Thyroid gland (tissue), 4 donors: ENCODE results near the gene MRRF. TPM values are rescaled to one million over a fixed set of nuclear protein-coding genes. Genes with fewer than 3 reads are reported as not detected.

Experiments used
- DNase-seq, 2 donors: peaks; one replicate each; pipeline ENCODE4 v3.0.0-alpha.2; 2019
- H3K27ac ChIP-seq, 3 donors: fragments of 200-600 bp; sonication (generic); 1 replicate in 2 of 3; 2 replicates in 1 of 3; pipeline ENCODE4 v1.5.1; 2016 to 2019; ENCODE audit warnings: mild to moderate bottlenecking in 1 of 3, moderate library complexity in 1 of 3
- H3K27me3 ChIP-seq: fragments of 200-600 bp; sonication (generic); one replicate; pipeline ENCODE4 v1.5.1; 2019
- H3K36me3 ChIP-seq, 2 donors: fragments of 200-600 bp; sonication (generic); one replicate each; pipeline ENCODE4 v1.5.1; 2016 to 2019
- H3K4me1 ChIP-seq, 2 donors: fragments of 200-600 bp; sonication (generic); one replicate each; pipeline ENCODE4 v1.5.1; 2017 to 2019
- H3K4me3 ChIP-seq, 3 donors: fragments of 200-600 bp; sonication (generic); replicated peaks in 1 of 3; 1 replicate in 2 of 3; 2 replicates in 1 of 3; pipeline ENCODE4 v1.5.1; 2016; ENCODE audit warnings: mild to moderate bottlenecking in 1 of 3
- H3K9me3 ChIP-seq: fragments of 200-600 bp; sonication (generic); one replicate; pipeline ENCODE4 v1.5.1; 2017
- CTCF ChIP-seq, 6 experiments: fragments of 200-600 bp in 3 of 6; fragments of 450-650 bp in 3 of 6; sonication (generic) in 3 of 6; IDR thresholded peaks; one replicate each; pipeline ENCODE4 v1.5.1; 2016 to 2019; ENCODE audit warnings: antibody characterized with exemption in 6 of 6, mild to moderate bottlenecking in 2 of 6, inconsistent platforms in 1 of 6, moderate library complexity in 1 of 6
- POLR2A ChIP-seq, 2 donors: fragments of 450-650 bp; IDR thresholded peaks; one replicate each; pipeline ENCODE4 v1.6.1; 2017; ENCODE audit warnings: antibody characterized with exemption in 2 of 2, mild to moderate bottlenecking in 2 of 2, moderate library complexity in 1 of 2
- WGBS, 2 donors: methylation state at CpG; one replicate each; pipeline ENCODE4 v1.1.5; 2017; 5-methylcytosine and 5-hydroxymethylcytosine counted together
- intact Hi-C: fragments of 100-400 bp; cut with DNase I; formaldehyde crosslinking; loops from one replicate; pipeline ENCODE4 v1.15.1; 2023
- total RNA-seq, 4 donors: library from RNA; depleted of rRNA; stranded (reverse); fragments of >200 nt; gene quantifications; one replicate each; pipeline ENCODE4 v1.2.3, GENCODE V29; 2016

MRRF gene
- total RNA-seq, 4 donors from 2014 or later, result 40.9 to 56.0 (median 52.0) TPM

DNA sequence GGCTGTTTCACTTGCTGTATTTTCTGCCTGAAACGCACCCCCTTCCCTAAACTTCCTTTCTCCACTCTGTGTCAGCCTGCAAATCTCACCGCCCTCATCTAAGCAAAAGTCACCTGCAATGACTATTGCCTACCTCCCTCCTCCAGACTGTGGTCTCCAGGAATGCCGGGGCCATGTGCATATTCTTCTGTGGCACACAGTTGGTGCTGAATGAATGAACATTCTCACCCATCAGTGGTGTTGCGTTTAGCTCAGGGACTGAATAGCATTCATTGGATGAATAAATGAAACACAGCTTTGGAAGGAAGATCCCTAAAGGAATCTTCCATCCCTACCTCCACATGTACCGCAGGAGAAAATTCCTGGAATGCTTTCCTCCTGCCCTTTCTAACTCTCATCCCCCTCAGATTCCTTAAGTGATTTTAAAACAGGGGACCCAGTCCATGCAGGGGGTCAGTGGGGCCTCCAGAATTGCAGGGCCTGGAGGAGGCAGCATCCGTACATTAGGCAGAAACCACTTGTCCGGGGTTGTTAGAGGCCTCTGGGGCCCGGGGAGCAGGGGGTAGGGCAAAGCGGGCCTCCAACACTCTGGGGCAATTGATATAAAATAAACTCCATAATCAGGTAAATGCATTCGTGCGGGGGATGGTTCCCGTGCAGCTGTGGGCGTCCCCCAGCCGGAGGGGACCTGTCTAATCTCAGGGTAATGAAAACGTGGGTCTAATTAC is 77.8 kb downstream of the MRRF start:
- Histone ChIP-seq H3K27me3 (no peaks in the 10 kb centered on the region), H3K4me1 (peaks cover 6 to 9% of the 10 kb centered on the region in 2 donors), H3K36me3 (no peaks in the 10 kb centered on the region), H3K4me3 (no peak overlapping the region), H3K9me3 (no peaks in the 10 kb centered on the region), H3K27ac (no peak overlapping the region)
- no peak for TF ChIP-seq POLR2A (IDR thresholded peaks at IDR 0.05)
- intact Hi-C loops, result no loop called here
- no peak for DNase-seq
- WGBS, 2 donors, result 75 to 81% methylated on average over 15 of the region's 15 CpGs

DNA sequence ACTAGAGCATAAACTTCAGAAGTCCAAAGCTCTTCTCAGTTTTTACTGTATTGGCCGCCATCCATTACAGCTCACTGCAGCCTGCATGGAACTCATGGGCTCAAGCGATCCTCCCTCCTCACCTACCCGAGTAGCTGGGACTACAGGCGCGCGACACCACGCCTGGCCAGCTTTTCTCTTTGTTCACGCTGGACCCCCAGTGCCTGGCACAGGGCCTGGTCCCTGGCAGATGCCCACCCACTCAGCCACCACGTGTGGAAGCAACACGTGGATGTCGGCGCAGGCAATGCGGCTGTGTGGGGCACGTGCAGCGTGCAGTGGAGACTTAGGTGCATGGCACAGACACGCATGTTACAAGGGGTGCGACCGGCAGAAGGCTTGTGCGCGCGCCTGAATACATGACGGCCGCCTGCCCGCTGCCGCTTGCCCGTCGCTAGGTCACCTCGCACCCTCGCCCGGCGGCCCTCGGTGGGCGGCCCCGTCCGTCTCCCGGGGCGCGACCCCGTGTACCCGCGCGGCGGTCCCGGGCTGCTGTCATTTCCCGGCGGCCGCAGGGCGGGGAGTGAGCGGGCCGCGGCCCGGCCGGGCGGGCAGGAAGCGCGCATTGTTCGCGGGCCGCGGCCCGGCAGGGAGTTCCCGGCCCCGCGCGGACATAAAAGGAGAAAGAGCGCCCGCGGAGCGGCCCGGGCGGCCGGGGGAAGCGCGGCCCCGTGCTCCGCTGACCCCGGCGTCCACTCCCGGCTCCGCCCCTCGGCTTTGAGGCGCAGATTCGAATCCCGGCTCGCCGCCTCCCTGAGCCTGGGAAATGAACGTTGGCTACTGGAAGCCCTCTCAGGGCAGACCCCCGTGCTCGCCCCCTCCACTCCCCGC is 82.0 kb downstream of the MRRF start:
- 6 to 12% methylated on average over 12 to 15 of the region's 90 CpGs for WGBS, 2 donors
- peak overlapping the region in 2 of 3 donors; percentile 13 to 43 for H3K4me3 ChIP-seq
- H3K36me3 ChIP-seq, result no peaks in the 10 kb centered on the region
- TF ChIP-seq CTCF (IDR thresholded peaks at IDR 0.05) (no peak), POLR2A (IDR thresholded peaks at IDR 0.05) (no peak)
- no peaks in the 10 kb centered on the region for H3K27me3 ChIP-seq
- intact Hi-C loops, result no loop called here
- H3K9me3 ChIP-seq, result no peaks in the 10 kb centered on the region
- H3K27ac ChIP-seq, result peak overlapping the region in 1 of 3 donors; percentile 63
- DNase-seq, result peak; percentile 34 to 37
- peaks cover 8 to 10% of the 10 kb centered on the region in 2 donors for H3K4me1 ChIP-seq

GRCh38 chr9:122347348-122348287 is 82.9 kb downstream of the MRRF start:
- intact Hi-C loops, result no loop called here
- H3K4me3 ChIP-seq, result peak overlapping the region in 2 of 3 donors; percentile 13 to 43
- H3K27me3 ChIP-seq, result no peaks in the 10 kb centered on the region
- H3K36me3 ChIP-seq, result no peaks in the 10 kb centered on the region
- H3K9me3 ChIP-seq, result no peaks in the 10 kb centered on the region
- DNase-seq, result peak in 1 of 2 donors; percentile 19
- H3K27ac ChIP-seq, result peak overlapping the region in 1 of 3 donors; percentile 38
- H3K4me1 ChIP-seq, result peaks cover 8 to 10% of the 10 kb centered on the region in 2 donors
- WGBS, 2 donors, result 35 to 39% methylated on average over 16 of the region's 16 CpGs
- TF ChIP-seq POLR2A (IDR thresholded peaks at IDR 0.05) (no peak), CTCF (IDR thresholded peaks at IDR 0.05) (no peak)

DNA sequence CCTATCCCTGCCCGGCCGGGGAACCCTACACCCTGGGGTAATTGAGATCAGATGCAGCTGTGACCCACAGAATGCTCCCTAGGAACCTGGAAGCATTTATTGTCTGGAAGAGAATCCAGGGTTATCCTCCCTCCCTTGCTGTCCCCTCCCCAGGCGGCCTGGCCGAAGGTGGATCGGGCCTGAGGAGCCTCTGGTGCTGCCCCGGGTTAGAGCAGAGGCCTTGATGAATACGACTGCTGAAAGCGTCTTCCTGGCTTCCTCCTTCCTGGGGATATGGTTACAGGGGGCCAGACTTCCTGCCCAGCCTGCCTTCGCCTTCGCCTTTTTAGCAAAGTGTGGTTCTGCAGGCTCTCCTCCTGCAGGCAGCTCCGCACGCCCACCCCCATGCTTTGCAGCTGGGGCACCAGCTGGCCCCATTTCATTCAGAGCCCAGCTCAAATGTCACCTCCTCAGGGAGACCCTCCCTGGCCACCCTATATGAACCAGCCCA is 83.7 kb downstream of the MRRF start:
- Histone ChIP-seq H3K9me3 (no peaks in the 10 kb centered on the region), H3K4me1 (peaks cover 8 to 10% of the 10 kb centered on the region in 2 donors), H3K27ac (no peak overlapping the region), H3K4me3 (no peak overlapping the region), H3K27me3 (no peaks in the 10 kb centered on the region), H3K36me3 (no peaks in the 10 kb centered on the region)
- TF ChIP-seq CTCF (IDR thresholded peaks at IDR 0.05) (no peak), POLR2A (IDR thresholded peaks at IDR 0.05) (no peak)
- intact Hi-C loops, result no loop called here
- no peak for DNase-seq
- WGBS, 2 donors, result 61 to 65% methylated on average over 12 of the region's 12 CpGs

DNA sequence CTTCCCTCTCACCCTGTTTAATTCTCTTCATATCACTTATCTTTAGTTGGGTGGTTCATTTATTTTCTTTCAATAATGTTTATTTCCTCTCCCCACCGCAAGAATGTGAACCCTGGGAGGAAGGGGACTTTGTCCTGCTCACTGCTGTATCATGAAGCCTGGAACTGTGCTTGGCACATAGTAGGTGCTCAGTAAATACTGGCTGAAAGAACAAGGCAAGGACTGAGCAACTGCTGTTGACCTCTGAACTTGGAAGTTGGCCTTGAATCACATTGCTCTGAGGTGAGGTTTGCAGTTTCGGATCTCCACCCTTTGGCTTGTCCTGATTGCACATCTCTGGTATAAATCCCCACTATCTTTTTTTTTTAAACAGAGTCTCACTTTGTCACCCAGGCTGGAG is 84.1 kb downstream of the MRRF start:
- no peaks in the 10 kb centered on the region for H3K9me3 ChIP-seq
- no peak for DNase-seq
- H3K27ac ChIP-seq, result no peak overlapping the region
- no peak overlapping the region for H3K4me3 ChIP-seq
- H3K27me3 ChIP-seq, result no peaks in the 10 kb centered on the region
- H3K36me3 ChIP-seq, result no peaks in the 10 kb centered on the region
- WGBS, 2 donors, result 73 to 85% methylated on average over 2 of the region's 2 CpGs
- peaks cover 8 to 10% of the 10 kb centered on the region in 2 donors for H3K4me1 ChIP-seq
- intact Hi-C loops, result no loop called here
- TF ChIP-seq POLR2A (IDR thresholded peaks at IDR 0.05), result no peak
- no peak for TF ChIP-seq CTCF (IDR thresholded peaks at IDR 0.05)
